Endodermal cell (in vitro differentiated cells): ENCODE data around the gene H2AZ2. TPM values are rescaled to one million over a fixed set of nuclear protein-coding genes. Genes with fewer than 3 reads are reported as not detected.
"Not testable (repeated sequence)": the region's sequence is repeated elsewhere in the genome, so short reads cannot be mapped to it uniquely, and the experiment has no call there.

Experiments used
- DNase-seq: peaks from one replicate; pipeline ENCODE4 v3.0.0-alpha.2; 2017
- H3K27ac ChIP-seq: 2 replicates; pipeline ENCODE4 v1.5.1; 2013; ENCODE audit warnings: mild to moderate bottlenecking, low read depth, low read length, moderate library complexity
- H3K27me3 ChIP-seq: 2 replicates; pipeline ENCODE4 v1.6.1; 2013; ENCODE audit warnings: mild to moderate bottlenecking, low read length, moderate library complexity; ENCODE audit not compliant: insufficient read depth, control insufficient read depth, poor library complexity, severe bottlenecking
- H3K36me3 ChIP-seq: 2 replicates; pipeline ENCODE4 v1.7.0; 2013; ENCODE audit warnings: mild to moderate bottlenecking, low read length, moderate library complexity; ENCODE audit not compliant: control insufficient read depth, insufficient read depth
- H3K4me1 ChIP-seq: one replicate; pipeline ENCODE4 v1.7.0; 2013; ENCODE audit warnings: low read length; ENCODE audit not compliant: control insufficient read depth, insufficient read depth
- H3K4me3 ChIP-seq: 2 replicates; pipeline ENCODE4 v1.5.1; 2013; ENCODE audit warnings: mild to moderate bottlenecking, low read length, moderate library complexity
- H3K9ac ChIP-seq: 2 replicates; pipeline ENCODE4 v1.6.1; 2013; ENCODE audit warnings: mild to moderate bottlenecking, low read length, moderate library complexity; ENCODE audit not compliant: poor library complexity, severe bottlenecking; ENCODE audit errors: extremely low read depth
- H3K9me3 ChIP-seq: 2 replicates; pipeline ENCODE4 v1.6.1; 2013; ENCODE audit warnings: mild to moderate bottlenecking, low read length, moderate library complexity; ENCODE audit not compliant: control insufficient read depth
- H3K27ac Mint-ChIP-seq: 2 replicates; pipeline ENCODE4 v1.8.0; 2020; ENCODE audit warnings: mixed read lengths
- H3K27me3 Mint-ChIP-seq: 2 replicates; pipeline ENCODE4 v1.8.0; 2021; ENCODE audit warnings: mild to moderate bottlenecking, mixed read lengths; ENCODE audit not compliant: insufficient read depth
- H3K36me3 Mint-ChIP-seq: 2 replicates; pipeline ENCODE4 v1.8.0; 2020; ENCODE audit warnings: low read depth, mixed read lengths
- H3K4me1 Mint-ChIP-seq: 2 replicates; pipeline ENCODE4 v1.8.0; 2020; ENCODE audit warnings: mixed read lengths
- H3K4me3 Mint-ChIP-seq: 2 replicates; pipeline ENCODE4 v1.8.0; 2020; ENCODE audit warnings: mild to moderate bottlenecking, moderate library complexity, mixed read lengths
- H3K9me3 Mint-ChIP-seq: 2 replicates; pipeline ENCODE4 v1.8.0; 2020; ENCODE audit warnings: mild to moderate bottlenecking, mixed read lengths
- WGBS, 2 experiments: methylation state at CpG; one replicate each; pipeline versions ENCODE4 v1.1.5 to v1.1.7; 2013; ENCODE audit warnings: missing lambda C conversion rate in 2 of 2, mixed read lengths in 1 of 2; ENCODE audit not compliant: insufficient coverage in 1 of 2, insufficient read length in 1 of 2; 5-methylcytosine and 5-hydroxymethylcytosine counted together
- total RNA-seq, 2 donors: library from RNA; stranded (reverse); fragmentation: NEBNext Ultra II Directional in 1 of 2; extraction: Animal tissue kit (Norgen Biotek cat#: 25700) in 1 of 2; gene quantifications; 2 replicates in 1 of 2; 3 replicates in 1 of 2; pipeline ENCODE4 v1.2.1, GENCODE V29; 2021
- TF ChIP-seq, protein P1 (sequence below): fragments of 200-600 bp; sonication (generic); conservative IDR thresholded peaks from 2 replicates; pipeline ENCODE4 v1.5.0; 2021; ENCODE audit warnings: antibody characterized with exemption, mild to moderate bottlenecking

Gene H2AZ2
- total RNA-seq, 2 donors from 2014 or later = 179 to 201 TPM

DNA sequence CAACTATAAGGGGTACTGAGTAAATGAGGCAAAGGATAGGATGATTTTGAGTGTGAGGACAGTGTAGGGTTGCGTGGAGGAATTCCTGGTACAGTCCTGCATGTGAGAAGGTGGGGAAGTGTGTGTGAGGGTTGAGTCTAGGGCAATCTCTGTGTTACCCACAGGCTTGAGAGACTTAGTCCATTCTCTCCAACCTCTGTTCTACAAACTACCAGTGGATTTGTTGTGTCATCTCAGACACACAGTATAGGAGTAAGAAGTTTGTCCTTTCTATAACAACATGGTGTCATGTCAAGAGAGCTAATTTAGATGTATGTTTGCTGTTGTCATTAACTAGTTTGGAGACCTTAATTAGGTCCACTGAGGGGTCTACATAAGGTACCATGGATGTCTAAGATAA, 24.9 kb upstream of the H2AZ2 start:
- 87 to 100% methylated on average over 1 of the region's 1 CpG for WGBS, 2 experiments
- H3K27ac Mint-ChIP-seq = no peak overlapping the region
- no peaks in the 10 kb centered on the region for H3K4me1 Mint-ChIP-seq
- no peaks in the 10 kb centered on the region for H3K27me3 Mint-ChIP-seq
- Histone ChIP-seq H3K4me3 (no peak overlapping the region), H3K36me3 (no peaks in the 10 kb centered on the region), H3K9me3 (no peaks in the 10 kb centered on the region), H3K9ac (no peak overlapping the region), H3K4me1 (no peaks in the 10 kb centered on the region), H3K27ac (no peak overlapping the region), H3K27me3 (no peaks in the 10 kb centered on the region)
- H3K36me3 Mint-ChIP-seq = no peaks in the 10 kb centered on the region
- TF ChIP-seq, protein P1, sequence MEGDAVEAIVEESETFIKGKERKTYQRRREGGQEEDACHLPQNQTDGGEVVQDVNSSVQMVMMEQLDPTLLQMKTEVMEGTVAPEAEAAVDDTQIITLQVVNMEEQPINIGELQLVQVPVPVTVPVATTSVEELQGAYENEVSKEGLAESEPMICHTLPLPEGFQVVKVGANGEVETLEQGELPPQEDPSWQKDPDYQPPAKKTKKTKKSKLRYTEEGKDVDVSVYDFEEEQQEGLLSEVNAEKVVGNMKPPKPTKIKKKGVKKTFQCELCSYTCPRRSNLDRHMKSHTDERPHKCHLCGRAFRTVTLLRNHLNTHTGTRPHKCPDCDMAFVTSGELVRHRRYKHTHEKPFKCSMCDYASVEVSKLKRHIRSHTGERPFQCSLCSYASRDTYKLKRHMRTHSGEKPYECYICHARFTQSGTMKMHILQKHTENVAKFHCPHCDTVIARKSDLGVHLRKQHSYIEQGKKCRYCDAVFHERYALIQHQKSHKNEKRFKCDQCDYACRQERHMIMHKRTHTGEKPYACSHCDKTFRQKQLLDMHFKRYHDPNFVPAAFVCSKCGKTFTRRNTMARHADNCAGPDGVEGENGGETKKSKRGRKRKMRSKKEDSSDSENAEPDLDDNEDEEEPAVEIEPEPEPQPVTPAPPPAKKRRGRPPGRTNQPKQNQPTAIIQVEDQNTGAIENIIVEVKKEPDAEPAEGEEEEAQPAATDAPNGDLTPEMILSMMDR = no peak
- H3K9me3 Mint-ChIP-seq = peaks cover 28% of the 10 kb centered on the region
- DNase-seq = no peak
- H3K4me3 Mint-ChIP-seq = no peak overlapping the region

DNA sequence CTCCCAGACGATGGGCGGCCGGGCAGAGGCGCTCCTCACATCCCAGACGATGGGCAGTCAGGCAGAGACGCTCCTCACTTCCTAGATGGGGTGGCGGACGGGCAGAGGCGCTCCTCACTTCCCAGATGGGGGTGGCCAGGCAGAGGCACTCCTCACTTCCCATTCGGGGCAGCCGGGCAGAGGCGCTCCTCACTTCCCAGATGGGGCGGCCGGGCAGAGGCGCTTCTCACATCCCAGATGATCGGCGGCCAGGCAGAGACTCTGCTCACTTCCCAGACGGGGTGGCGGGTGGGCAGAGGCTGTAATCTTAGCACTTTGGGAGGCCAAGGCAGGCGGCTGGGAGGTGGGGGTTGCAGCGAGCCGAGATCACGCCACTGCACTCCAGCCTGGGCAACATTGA, 24.0 kb upstream of the H2AZ2 start:
- not testable (repeated sequence) for H3K27me3 ChIP-seq, H3K9ac ChIP-seq, H3K27ac ChIP-seq, H3K4me1 ChIP-seq, H3K4me1 Mint-ChIP-seq, DNase-seq, H3K4me3 ChIP-seq, H3K36me3 ChIP-seq, H3K36me3 Mint-ChIP-seq, H3K27me3 Mint-ChIP-seq, H3K27ac Mint-ChIP-seq, H3K9me3 ChIP-seq, H3K4me3 Mint-ChIP-seq
- peaks cover 30% of the 10 kb centered on the region for H3K9me3 Mint-ChIP-seq
- WGBS, 2 experiments = 97 to 99% methylated on average over 11 to 21 of the region's 23 CpGs

DNA sequence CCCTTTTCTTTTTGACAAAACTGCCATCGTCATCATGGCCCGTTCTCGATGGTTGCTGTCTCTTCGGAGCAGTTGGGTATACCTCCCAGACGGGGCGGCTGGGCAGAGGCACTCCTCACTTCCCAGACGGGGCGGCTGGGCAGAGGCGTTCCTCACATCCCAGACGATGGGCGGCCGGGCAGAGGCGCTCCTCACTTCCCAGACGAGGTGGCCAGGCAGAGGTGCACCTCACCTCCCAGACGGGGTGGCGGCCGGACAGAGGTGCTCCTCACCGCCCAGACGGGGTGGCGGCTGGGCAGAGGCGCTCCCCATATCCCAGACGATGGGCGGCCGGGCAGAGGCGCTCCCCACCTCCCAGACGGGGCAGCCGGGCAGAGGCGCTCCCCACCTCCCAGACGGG, 22.9 kb upstream of the H2AZ2 start:
- H3K9me3 ChIP-seq, H3K27ac ChIP-seq, H3K9ac ChIP-seq, H3K4me1 Mint-ChIP-seq, H3K36me3 ChIP-seq, H3K4me3 ChIP-seq, H3K27me3 ChIP-seq, H3K36me3 Mint-ChIP-seq, H3K27ac Mint-ChIP-seq, DNase-seq, H3K4me1 ChIP-seq, H3K4me3 Mint-ChIP-seq, H3K27me3 Mint-ChIP-seq: not testable (repeated sequence)
- peaks cover 30% of the 10 kb centered on the region for H3K9me3 Mint-ChIP-seq
- WGBS, 2 experiments = 86 to 98% methylated on average over 9 to 21 of the region's 29 CpGs

DNA sequence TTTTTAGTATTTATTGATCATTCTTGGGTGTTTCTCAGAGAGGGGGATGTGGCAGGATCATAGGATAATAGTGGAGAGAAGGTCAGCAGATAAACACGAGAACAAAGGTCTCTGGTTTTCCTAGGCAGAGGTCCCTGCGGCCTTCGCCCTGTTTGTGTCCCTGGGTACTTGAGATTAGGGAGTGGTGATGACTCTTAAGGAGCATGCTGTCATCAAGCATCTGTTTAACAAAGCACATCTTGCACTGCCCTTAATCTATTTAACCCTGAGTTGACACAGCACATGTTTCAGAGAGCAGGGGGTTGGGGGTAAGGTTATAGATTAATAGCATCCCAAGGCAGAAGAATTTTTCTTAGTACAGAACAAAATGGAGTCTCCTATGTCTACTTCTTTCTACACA, 22.4 kb upstream of the H2AZ2 start:
- not testable (repeated sequence) for H3K36me3 ChIP-seq, H3K27me3 ChIP-seq, DNase-seq, H3K36me3 Mint-ChIP-seq, H3K27ac Mint-ChIP-seq, H3K4me1 ChIP-seq, H3K9ac ChIP-seq, H3K9me3 ChIP-seq, H3K27me3 Mint-ChIP-seq, H3K4me3 ChIP-seq, H3K27ac ChIP-seq, H3K4me1 Mint-ChIP-seq, H3K4me3 Mint-ChIP-seq
- peaks cover 30% of the 10 kb centered on the region for H3K9me3 Mint-ChIP-seq
- WGBS, 2 experiments = 95% methylated on average over 3 of the region's 3 CpGs; no CpG with 5 or more reads in 1 of the 2 experiments
